ENCODE data around the gene NR4A1. TPM values are rescaled to one million over a fixed set of nuclear protein-coding genes. Genes with fewer than 3 reads are reported as not detected.
A peak's percentile ranks its signal among the peaks of the same experiment; 100 is the strongest.

The NR4A1 gene
- polyA plus RNA-seq, 1 of the 3 experiments (the other 2 are of a cell fraction): 120 TPM

GRCh38 chr12:52020539-52021336, 30.5 kb upstream of the NR4A1 start:
- CTCF ChIA-PET: interaction anchor here (0.6 to 30.2 kb wide), 24 partner anchors 13 to 1271 kb away, joined by 3 to 949 read pairs (median 5); partner anchors contain the start of genes ANKRD33, ATG101, NR4A1 and SMIM41
- H3K9me3 ChIP-seq: no peaks in the 10 kb centered on the region
- POLR2A ChIA-PET: interaction anchor here (0.8 to 2.0 kb wide), 5 partner anchors 10 to 28 kb away, joined by 4 to 6 read pairs (median 6); partner anchors contain the start of gene TAMALIN
- no peaks in the 10 kb centered on the region for H3K36me3 ChIP-seq (replicated peaks in 1 of 2; ENCODE audit: control insufficient read depth in 1 of 2, insufficient read depth in 2 of 2, low read length in 1 of 2)
- H3K79me2 ChIP-seq (ENCODE audit: insufficient read depth): no peaks in the 10 kb centered on the region
- peak; percentile 88 for DNase-seq
- no peaks in the 10 kb centered on the region for H3K27me3 ChIP-seq (ENCODE audit: insufficient read depth)
- H3K27ac ChIP-seq (ENCODE audit: low read depth in 2 of 2, low read length in 1 of 2): no peak overlapping the region
- 57% methylated on average over 9 of the region's 9 CpGs for WGBS (ENCODE audit: low lambda C conversion rate)
- peaks cover 0 to 19% of the 10 kb centered on the region in 2 experiments; a peak in 1 of 4 replicates for H3K4me1 ChIP-seq (ENCODE audit: control insufficient read depth in 1 of 2, insufficient read depth in 2 of 2, low read depth in 1 of 2, low read length in 1 of 2)
- H4K20me1 ChIP-seq (ENCODE audit: insufficient read depth): no peaks in the 10 kb centered on the region
- H3K9ac ChIP-seq: no peak overlapping the region
- no peak overlapping the region for H3K4me2 ChIP-seq
- H3F3A ChIP-seq (replicated peaks; ENCODE audit: insufficient read depth): no peaks in the 10 kb centered on the region
- no peaks in the 10 kb centered on the region for H3K9me2 ChIP-seq
- H2AFZ ChIP-seq (ENCODE audit: low read depth): no peak overlapping the region
- H3K4me3 ChIP-seq (ENCODE audit: low read depth in 2 of 2, low read length in 1 of 2): no peak overlapping the region; a peak in 1 of 4 replicates
- no peak for TF ChIP-seq USF2 (IDR thresholded peaks at IDR 0.05; ENCODE audit: borderline replicate concordance, low read depth, low read length)
- TF ChIP-seq PBX3 (IDR thresholded peaks at IDR 0.05): no peak
- TF ChIP-seq CTCF (IDR thresholded peaks at IDR 0.05): peak; percentile 66
- no peak for TF ChIP-seq RCOR1 (IDR thresholded peaks at IDR 0.05; ENCODE audit: low read length)
- no peak for TF ChIP-seq JUND (IDR thresholded peaks at IDR 0.05)
- TF ChIP-seq EP300 (IDR thresholded peaks at IDR 0.05; ENCODE audit: borderline replicate concordance in 1 of 2, low read depth in 1 of 2, low read length in 1 of 2): no peak
- TF ChIP-seq YY1 (IDR thresholded peaks at IDR 0.05; ENCODE audit: low read depth): no peak
- TF ChIP-seq SIN3A (IDR thresholded peaks at IDR 0.05; ENCODE audit: borderline replicate concordance, low read depth, low read length): no peak
- TF ChIP-seq SMC3 (IDR thresholded peaks at IDR 0.05; ENCODE audit: low read depth, low read length): peak; percentile 87
- TF ChIP-seq ELF1 (IDR thresholded peaks at IDR 0.05): no peak
- TF ChIP-seq GABPA (IDR thresholded peaks at IDR 0.05; ENCODE audit: low read depth): no peak
- TF ChIP-seq RAD21 (IDR thresholded peaks at IDR 0.05; ENCODE audit: low read length): peak; percentile 83
- TF ChIP-seq MAX (IDR thresholded peaks at IDR 0.05; ENCODE audit: low read depth): no peak
- no peak for TF ChIP-seq NFIC (IDR thresholded peaks at IDR 0.05; ENCODE audit: borderline replicate concordance)
- no peak for TF ChIP-seq TAF1 (IDR thresholded peaks at IDR 0.05; ENCODE audit: borderline replicate concordance, low read depth, low read length)
- TF ChIP-seq ZBTB33 (IDR thresholded peaks at IDR 0.05; ENCODE audit: borderline replicate concordance, low read depth): no peak

Data from SK-N-SH (cell line).